HG03520 (cell line): ENCODE results near the gene COPB2.
"Not testable (repeated sequence)": the region's sequence is repeated elsewhere in the genome, so short reads cannot be mapped to it uniquely, and the experiment has no call there.

ENCODE experiments used
- ATAC-seq: cut with Tn5 transposase; IDR thresholded peaks from one replicate; pipeline ENCODE4 v1.9.1; 2021; ENCODE audit warnings: mild to moderate bottlenecking, moderate library complexity; ENCODE audit not compliant: unreplicated experiment

COPB2 gene

DNA sequence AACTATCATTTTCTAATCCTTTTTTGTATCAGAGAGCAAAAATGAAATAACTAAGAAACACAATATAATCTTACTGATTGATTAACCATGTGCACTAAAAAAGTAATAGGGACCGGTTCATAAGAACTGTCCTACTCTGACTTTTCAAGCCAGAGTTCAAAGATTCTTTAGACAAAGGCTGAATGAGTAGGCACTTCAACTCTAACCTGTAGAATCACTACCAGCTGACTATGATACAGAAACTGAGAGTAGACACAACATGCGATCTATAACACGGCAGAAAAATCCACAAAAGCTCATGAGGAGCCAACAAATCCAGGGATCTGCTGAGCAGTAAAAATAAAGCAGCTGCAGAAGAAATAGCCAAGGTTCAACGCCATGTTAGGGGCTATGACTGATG, 8.9 kb downstream of the COPB2 start:
- no peak for ATAC-seq

DNA sequence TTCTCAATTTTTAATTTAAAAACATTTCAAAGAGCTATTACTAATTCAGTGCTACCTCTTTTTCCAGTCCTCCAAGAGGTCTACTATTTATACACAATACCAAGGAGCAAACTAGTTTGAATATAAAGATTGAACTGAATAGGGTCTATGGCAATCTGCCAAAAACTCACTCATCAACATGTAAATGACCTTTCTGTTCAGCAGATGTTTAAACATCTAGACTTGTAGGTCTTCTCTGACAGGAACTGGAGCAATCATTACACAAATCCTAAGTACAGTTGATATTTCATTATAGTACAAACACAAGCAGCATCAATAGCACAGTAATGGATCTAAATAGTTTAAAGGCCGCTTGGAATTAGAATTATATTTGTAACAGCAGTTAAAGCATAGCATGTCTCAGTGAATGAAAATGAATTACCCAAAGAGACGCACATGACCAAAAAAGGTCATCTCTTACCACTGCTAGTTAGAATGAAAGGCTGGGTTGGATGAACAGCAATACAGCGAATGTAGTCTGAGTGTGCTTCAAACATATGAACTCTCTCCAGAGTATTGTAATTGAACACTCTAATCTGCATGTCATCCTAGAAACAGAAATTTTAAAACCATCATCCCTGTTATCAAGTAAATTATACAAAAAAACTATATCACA, 10.7 kb downstream of the COPB2 start:
- no peak for ATAC-seq

DNA sequence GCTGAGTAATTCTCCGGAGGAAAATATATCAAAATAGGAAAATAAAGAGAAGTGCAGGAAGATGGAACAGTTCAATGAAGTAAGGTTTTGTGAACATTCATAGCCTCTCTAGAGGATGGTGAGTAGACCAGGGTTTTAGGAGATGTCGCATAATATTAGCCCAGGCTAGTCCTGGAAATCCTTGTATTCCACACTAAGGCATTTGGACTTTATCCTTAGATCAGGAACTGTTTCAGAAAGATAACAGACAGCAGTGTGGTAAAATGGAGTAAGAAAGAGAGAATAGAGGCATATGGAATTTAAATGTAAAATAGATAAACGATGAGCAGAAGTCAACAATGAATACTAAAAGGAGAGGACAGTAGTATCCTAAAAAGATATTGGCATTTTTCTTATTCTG, 12.1 kb downstream of the COPB2 start:
- no peak for ATAC-seq

DNA sequence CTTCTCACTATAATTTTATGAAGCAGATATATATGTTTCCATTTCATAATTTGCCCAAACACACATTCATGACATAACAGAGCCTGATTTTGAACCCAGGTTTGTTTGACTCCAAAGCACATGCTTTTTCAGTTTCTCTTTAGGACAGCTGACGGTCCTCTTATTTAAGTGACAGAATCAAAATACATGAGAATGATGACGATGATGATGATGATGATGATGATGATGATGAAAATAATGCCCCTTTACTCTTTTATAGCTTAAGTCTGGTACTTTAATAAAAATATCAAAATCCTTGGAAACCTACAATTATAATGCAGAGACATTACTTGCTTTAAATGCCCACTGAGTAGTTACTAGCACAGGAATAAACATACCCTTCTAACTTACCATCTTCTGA, 15.3 kb downstream of the COPB2 start:
- no peak for ATAC-seq

DNA sequence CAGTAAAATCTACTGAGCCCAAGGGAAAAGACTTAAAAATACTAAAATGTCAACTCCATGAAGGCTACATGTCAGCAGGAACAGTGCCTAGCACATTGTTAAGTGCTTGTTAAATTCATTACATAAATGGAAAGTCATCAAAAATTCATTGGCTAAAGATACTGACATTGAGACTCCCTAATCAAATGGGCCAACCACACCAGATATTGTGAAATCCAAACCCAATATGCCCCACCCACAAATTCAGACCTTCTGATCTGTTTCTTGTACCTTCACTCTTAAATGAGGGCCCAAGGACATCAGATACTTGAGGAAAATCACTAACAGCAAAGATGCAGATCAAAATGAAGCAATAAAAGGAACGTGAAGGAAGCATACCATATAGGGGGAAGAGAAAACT, 24.9 kb downstream of the COPB2 start:
- no peak for ATAC-seq

DNA sequence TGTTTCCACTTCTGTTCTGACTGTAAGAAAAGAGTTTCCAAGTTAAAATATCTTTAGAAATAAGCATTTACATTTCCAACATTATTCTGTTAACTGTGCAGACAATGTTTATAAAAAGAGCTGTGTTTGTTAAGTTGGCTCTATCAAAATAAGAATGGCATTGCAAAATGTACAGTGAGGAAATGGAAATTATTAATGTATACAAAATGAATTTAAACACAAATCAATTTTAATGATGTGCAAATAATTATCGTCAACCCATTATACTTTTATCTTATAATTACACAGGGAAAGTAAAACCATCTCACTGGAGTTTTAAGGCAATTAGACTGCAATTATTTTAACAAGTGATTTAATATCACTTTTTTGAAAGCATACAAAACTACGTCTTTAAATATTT, 28.2 kb downstream of the COPB2 start:
- ATAC-seq = no peak

DNA sequence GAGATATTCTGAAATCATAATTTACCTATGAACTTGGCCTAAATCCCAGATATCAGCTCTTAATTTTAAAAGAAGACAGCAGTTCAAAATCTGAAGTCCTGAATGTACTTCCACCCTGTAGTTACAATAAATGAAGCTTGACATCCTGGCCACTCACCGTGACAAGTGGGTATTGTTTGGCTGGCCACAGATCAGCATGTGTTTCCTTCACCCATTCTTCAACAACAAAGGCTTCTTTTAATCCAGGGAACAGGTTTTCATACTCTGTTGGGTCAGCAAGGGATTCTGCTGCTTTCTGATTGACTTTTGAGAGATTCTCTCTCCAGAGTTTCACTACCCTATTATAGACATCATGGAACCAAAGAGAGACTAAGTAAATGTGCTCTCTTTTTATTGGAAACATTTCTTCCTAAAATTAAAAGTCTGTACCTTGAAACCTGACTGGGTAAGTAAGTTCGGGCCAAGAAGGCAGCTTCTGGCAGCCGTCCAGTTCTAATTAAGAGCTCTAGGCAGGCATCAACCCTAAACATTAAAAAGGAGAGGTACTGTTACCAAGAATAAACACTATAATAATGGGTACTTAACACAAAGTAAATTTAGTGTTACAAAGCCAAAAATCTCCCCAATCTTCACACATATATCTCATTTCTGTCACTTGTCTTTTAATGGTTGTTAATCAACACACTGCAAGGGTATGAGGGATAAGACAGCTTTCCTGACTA, 30.4 kb downstream of the COPB2 start:
- ATAC-seq = no peak

DNA sequence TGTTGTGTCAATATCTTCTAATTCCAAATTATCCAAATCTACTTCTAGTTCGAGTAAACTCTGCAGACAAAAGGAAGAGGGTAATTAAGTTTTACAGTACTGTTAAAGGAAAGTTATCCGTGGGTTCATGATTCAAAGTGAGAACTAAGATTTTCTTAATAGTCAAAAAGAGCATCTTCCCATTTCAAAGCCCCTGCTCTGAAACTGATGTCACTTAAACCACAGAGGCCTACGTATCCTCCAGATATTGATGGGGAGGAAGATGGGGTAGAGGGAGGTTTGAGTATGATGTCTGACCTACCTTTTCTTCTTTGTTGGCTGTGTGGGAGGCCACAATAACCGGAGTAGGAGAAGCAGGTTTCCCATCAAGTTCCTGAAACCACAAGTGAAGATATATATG, 31.5 kb downstream of the COPB2 start:
- ATAC-seq = no peak

DNA sequence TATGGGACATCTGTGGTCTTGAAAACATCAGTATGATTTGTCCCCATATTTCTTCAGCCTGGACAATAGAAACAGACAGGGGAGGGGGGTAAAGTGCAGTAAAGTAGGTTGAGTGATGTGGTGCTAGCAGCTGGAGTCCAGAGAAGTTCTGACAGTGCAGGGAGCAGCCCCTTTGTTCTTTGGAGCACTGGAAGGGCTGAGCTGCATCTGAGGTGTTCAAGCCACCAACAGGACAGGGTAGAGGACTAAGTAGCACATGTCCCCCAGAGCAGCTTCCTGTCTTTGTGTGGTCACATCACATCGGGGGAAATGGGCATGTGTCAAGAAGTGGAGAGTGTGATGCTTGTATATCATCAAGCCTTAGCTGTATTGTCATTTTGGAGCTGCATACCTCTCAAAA, 33.6 kb downstream of the COPB2 start:
- no peak for ATAC-seq

DNA sequence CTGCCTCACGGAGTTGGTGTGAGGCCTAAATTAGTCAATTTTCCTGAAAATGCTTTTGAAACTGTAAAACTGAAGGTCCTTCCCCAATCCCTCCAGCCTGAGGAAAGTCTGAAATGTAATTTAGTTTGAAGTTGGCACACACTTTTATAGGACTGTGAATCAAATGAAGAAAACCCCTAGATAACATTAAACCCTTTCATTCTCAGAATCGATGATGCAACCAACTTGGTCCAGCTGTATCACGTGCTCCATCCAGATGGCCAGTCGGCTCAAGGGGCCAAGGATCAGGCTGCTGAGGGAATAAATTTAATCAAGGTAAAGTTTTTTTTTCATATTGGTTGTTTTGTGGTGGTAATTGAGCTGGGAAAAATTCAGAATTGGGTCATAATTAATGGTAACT, 34.0 kb downstream of the COPB2 start:
- no peak for ATAC-seq

DNA sequence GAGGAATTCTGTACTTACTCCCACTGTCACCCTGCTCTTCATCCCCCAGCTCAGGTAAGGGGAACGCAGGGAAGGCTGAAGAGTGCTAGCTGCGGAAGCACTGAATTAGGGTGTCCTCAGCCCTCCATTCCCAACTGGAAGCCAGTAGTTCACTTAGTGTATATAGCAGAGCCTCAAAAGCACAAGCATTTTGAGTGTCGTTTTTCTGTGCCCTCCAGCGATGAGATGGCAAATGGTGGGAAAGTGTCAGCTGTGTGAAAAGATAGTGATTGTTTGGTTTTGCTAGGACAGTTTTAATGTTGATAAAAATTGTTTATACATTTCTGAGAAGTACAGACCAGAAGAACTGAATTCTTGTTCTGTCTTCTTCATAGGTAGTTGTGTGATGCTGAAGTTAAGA, 34.8 kb downstream of the COPB2 start:
- ATAC-seq = no peak

DNA sequence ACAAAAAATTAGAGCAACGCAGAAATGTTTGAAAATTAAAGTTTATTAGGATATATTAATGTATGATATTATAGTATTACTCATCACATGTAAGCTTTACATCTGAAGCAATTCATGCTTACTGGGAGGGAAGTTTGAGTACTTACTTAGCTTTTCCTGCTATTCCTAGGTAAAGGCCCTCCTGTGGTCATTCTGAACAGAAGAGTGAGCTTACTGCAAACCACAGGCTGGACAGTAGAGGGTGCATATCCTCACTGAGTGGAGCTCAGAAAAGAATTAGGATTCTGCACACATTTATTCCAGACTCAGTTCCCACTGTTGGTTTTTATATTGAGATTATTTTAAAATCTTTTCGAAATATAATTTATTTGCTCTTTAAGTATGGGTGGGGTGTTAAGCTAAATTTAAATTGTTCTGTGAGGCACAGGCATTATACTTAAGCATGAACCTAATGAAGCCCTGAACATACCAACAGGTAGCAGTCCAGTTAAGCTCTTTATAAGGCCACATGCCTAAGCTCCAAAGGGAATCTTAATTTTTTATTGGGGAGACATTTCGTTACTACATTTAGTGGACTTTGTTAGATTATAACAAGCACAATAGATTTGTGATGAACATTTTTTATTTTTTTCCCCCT, 35.4 kb downstream of the COPB2 start:
- no peak for ATAC-seq

DNA sequence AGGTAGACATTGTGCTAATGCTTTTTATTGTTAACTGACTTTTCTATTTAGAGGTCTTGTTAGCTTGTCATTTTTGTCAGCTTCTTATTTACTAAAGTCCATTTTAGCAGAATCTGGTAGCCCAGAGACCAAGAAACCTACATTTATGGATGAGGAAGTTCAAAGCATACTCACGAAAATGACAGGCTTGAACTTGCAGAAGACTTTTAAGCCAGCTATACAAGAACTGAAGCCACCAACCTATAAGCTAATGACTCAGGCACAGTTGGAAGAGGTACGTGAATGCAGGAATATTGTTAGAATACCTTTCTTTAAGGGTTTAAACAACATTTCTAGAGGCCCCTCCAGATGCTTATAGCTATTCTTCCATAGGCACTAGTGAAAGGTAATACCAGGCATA, 42.7 kb downstream of the COPB2 start:
- no peak for ATAC-seq

DNA sequence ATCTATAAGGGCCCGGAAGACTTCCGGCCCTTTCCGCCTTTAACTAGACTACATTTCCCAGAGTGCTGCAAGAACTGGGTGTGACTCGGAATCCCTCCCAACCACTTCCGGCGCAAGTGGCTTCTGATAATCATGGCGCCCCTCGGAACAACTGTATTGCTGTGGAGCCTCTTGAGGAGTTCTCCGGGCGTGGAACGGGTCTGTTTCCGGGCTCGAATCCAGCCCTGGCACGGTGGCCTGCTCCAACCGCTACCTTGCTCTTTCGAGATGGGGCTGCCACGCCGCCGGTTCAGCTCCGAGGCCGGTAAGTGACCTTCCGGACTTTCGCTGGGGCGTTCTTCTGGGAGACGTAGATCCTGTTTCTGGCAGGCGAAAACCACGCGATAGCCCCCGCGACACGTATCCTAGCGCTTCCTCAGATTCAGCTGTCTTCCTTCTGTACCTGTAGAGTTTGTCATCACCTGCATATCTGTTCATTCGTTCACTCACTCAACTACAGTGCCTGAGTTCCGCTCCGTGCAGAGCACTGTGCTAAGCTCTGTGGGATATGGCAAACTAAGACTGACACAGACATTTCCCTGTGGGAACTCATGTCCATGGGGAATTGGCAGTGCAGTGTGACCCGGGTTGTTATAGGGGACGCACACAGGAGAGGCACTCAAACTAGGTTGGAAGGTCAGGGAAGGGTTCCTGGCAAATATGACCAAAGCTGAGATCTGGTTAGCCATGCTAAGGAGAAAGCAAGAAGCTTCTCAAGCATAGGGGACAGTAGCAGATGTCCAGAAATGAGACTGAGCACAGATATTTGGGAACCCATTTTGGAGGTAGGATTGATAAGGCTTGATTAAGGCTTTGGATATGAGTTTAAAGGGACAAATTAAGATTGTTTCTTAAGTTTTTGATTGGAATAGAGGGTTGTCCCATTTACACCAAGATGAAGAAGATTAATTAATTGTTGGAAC, 45.3 kb downstream of the COPB2 start, which contains the start of gene MRPS22:
MRPS22 (plus strand) TSS at position 126 of the 962 bp plus-strand sequence; CDS start at position 133, 7 bp downstream.
- ATAC-seq = peak; percentile 98

DNA sequence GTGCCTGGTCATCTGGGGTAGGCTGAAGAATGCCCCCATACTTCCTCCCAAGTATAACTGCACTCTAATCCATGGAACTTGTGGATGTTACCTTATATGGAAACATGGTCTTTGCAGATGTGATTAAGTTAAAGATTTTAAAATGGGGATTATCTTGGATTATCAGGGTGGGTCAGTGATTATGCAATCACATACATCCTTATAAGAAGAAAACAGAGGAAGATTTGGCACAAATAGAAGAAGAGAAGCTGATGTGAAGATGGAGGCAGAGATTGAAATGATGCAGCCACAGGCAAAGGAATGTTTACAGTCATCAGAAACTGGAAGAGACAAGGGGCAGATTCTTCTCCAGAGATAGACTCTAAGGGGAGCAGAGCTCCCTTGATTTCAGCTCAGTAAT, 47.4 kb downstream of the COPB2 start:
- ATAC-seq = no peak

DNA sequence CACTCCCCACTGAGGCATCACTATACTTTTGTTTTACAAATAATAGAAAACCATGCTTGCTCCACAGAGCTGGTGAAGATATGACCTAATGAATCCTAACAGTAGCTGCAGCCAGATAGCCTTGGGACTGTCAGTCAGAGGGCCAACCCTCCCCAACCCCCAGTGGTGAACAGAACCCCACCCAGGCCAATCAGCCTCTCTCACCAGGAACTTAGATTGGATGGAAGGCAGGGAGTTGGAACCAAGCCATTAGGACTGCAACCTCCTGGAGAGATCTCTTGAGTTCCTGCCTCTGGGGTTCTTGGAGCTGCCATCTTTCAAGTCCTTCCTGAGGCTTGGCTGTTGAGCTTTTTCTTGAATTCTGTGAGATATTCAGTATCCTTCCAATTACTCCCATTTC, 48.7 kb downstream of the COPB2 start:
- no peak for ATAC-seq

DNA sequence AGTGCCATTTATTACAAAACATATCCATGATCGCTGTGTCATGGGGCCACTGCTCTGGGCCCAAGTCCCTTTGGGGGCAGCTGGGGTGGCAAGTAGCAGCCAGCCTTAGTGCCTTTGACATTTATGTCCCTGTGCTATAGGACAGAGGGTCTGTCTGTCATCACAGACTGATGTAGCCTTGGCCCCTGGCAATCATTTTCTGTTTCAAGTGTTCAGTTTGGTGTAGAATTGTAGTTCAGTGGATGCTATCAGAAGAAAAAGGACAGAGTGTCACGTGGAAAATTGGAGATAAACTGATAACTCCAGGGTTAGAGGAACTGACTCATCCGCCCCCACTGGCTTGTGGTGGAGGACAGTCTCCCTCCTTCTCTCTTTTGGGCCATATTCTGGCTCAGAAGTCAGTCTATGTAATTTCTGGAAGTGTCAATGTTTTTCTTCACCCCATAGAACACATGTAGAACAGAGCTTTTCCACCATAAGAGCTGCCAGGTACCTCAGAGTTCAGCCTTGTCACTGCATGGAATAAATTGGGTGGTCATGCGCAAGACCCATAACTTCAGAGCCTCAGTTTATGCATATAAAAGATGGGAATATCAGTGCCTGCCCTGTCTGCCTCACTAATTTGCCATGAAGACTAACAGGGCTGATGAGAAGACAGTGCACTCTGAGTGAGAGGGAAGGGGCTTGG, 50.1 kb downstream of the COPB2 start:
- ATAC-seq = no peak

DNA sequence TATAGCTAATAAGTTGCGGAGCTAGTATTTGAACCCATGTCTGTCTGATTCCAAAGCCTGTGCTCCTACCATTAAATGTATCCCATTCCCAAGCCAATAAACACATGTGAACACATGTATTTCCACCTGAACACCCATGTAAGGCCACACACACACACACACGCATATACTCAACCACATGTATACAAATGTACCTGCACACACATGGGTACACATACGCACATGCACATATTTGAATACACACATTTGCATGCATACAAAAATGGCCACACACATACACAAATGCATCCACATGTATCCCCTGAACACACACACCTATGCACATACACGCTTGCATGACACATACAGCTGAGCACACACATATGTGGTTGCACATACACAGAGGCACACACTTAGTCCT, 51.0 kb downstream of the COPB2 start:
- ATAC-seq = no peak

DNA sequence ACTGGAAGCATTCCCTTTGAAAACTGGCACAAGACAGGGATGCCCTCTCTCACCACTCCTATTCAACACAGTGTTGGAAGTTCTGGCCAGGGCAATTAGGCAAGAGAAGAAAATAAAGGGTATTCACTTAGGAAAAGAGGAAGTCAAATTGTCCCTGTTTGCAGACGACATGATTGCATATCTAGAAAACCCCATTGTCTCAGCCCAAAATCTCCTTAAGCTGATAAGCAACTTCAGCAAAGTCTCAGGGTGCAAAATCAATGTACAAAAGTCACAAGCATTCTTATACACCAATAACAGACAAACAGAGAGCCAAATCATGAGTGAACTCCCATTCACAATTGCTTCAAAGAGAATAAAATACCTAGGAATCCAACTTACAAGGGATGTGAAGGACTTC, 54.8 kb downstream of the COPB2 start:
- not testable (repeated sequence) for ATAC-seq

DNA sequence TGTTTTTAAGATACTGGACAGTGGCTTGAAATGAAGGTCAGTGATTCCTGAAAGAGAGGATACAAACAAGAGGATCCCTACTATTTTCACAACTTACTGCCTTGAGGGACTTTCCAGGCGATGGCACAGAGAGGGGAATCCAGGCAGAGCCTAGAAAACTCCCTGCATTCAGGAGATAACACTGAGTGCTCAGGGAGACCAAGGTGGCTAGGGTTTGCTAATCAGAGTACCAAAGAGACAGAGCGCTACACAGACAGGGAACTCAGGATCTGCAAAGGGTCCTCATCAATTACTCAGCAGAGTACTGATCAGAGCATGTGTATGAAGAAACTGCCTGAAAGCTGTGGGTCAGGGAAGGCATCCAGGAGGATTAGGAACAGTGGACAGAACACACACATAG, 57.4 kb downstream of the COPB2 start:
- no peak for ATAC-seq
